Panc1 (cell line): ENCODE measurements around the gene NME8. TPM values are rescaled to one million over a fixed set of nuclear protein-coding genes. Genes with fewer than 3 reads are reported as not detected.

ENCODE experiments used
- ATAC-seq: fragments of 200-7000 bp; cut with Tn5 transposase; 2 replicates; pipeline ENCODE4 v1.9.1; 2020; ENCODE audit warnings: mild to moderate bottlenecking, moderate library complexity
- BruUV-seq: library from RNA; stranded (reverse); fragments of 400-500 nt; replicated peaks from 2 replicates; lab custom pipeline; 2021; lab: Mats Ljungman, UMichigan
- CTCF ChIA-PET: fragments of 300-600 bp; sonication (Branson Sonifier 250); formaldehyde crosslinking; loops from one replicate; lab custom pipeline; 2022; ENCODE audit warnings: antibody characterized with exemption; lab: Charles Lee
- POLR2A ChIA-PET: fragments of 300-600 bp; sonication (Branson Sonifier 250); formaldehyde crosslinking; loops from one replicate; lab custom pipeline; 2022; ENCODE audit warnings: antibody characterized with exemption; lab: Charles Lee
- DNase-seq: peaks from one replicate; pipeline ENCODE4 v3.0.0-alpha.2; 2010; ENCODE audit warnings: low read depth, low spot score
- H3K27ac ChIP-seq: 2 replicates; pipeline ENCODE4 v1.5.1; 2011; ENCODE audit warnings: mild to moderate bottlenecking, low read length, inconsistent platforms
- H3K27me3 ChIP-seq: fragments of 200-500 bp; sonication (Bioruptor generic); 2 replicates; pipeline ENCODE4 v1.6.0; 2014; ENCODE audit warnings: low read length, inconsistent platforms; ENCODE audit not compliant: control insufficient read depth, insufficient read depth
- H3K36me3 ChIP-seq: fragments of 200-500 bp; sonication (Bioruptor generic); 2 replicates; pipeline ENCODE4 v1.5.1; 2014; ENCODE audit warnings: inconsistent platforms, mild to moderate bottlenecking, low read length, moderate library complexity; ENCODE audit not compliant: control insufficient read depth, insufficient read depth
- H3K4me1 ChIP-seq: 2 replicates; pipeline ENCODE4 v1.5.1; 2011; ENCODE audit warnings: inconsistent platforms, mild to moderate bottlenecking, low read length, moderate library complexity; ENCODE audit not compliant: control insufficient read depth, insufficient read depth
- H3K4me3 ChIP-seq, 2 experiments: 2 replicates each; pipeline ENCODE4 v1.5.1; 2011 to 2012; ENCODE audit warnings: low read depth in 2 of 2, low read length in 2 of 2, mild to moderate bottlenecking in 2 of 2, inconsistent platforms in 1 of 2, moderate library complexity in 1 of 2
- H3K9me3 ChIP-seq: fragments of 200-500 bp; sonication (Bioruptor generic); 2 replicates; pipeline ENCODE4 v1.5.1; 2014; ENCODE audit warnings: low read depth, mild to moderate bottlenecking, inconsistent platforms, low read length, moderate library complexity; ENCODE audit not compliant: control insufficient read depth, insufficient read depth
- POLR2AphosphoS5 ChIP-seq: IDR thresholded peaks from 2 replicates; pipeline ENCODE4 v1.6.1; 2012; ENCODE audit warnings: mild to moderate bottlenecking, low read depth, low read length, moderate library complexity
- SIN3A ChIP-seq: IDR thresholded peaks from 2 replicates; pipeline ENCODE4 v1.6.1; 2012; ENCODE audit warnings: low read depth, mild to moderate bottlenecking, low read length, moderate library complexity, borderline replicate concordance; ENCODE audit not compliant: insufficient read depth
- TCF7L2 ChIP-seq: IDR thresholded peaks from 2 replicates; pipeline ENCODE4 v1.6.1; 2011; ENCODE audit warnings: mild to moderate bottlenecking, low read depth, low read length, inconsistent platforms
- in situ Hi-C: cut with HindIII; loops from 2 replicates; pipeline ENCODE4 v1.10.0; 2016; ENCODE audit warnings: low sequenced_read_pairs, low pct_unique_long_range_greater_than_20kb
- intact Hi-C: fragments of 100-400 bp; cut with micrococcal nuclease; formaldehyde crosslinking; loops from one replicate; pipeline ENCODE4 v1.10.0; 2022; ENCODE audit not compliant: unreplicated experiment
- total RNA-seq: library from RNA; stranded (reverse); gene quantifications from one replicate; pipeline ENCODE4 v1.2.1, GENCODE V29; 2021; ENCODE audit not compliant: unreplicated experiment
- TF ChIP-seq, protein P1 (sequence below): fragments of 450-650 bp; IDR thresholded peaks from 2 replicates; pipeline ENCODE4 v1.5.1; 2017; ENCODE audit warnings: mild to moderate bottlenecking
- TF ChIP-seq, protein P2 (sequence below), 2 experiments: IDR thresholded peaks; 2 replicates each; pipeline ENCODE4 v1.6.1; 2011 to 2012; ENCODE audit warnings: low read depth in 2 of 2, control low read depth in 1 of 2, low read length in 1 of 2, mild to moderate bottlenecking in 1 of 2, moderate library complexity in 1 of 2; ENCODE audit not compliant: insufficient read depth in 1 of 2

Gene NME8
- total RNA-seq, 1 experiment from 2014 or later: not detected

DNA sequence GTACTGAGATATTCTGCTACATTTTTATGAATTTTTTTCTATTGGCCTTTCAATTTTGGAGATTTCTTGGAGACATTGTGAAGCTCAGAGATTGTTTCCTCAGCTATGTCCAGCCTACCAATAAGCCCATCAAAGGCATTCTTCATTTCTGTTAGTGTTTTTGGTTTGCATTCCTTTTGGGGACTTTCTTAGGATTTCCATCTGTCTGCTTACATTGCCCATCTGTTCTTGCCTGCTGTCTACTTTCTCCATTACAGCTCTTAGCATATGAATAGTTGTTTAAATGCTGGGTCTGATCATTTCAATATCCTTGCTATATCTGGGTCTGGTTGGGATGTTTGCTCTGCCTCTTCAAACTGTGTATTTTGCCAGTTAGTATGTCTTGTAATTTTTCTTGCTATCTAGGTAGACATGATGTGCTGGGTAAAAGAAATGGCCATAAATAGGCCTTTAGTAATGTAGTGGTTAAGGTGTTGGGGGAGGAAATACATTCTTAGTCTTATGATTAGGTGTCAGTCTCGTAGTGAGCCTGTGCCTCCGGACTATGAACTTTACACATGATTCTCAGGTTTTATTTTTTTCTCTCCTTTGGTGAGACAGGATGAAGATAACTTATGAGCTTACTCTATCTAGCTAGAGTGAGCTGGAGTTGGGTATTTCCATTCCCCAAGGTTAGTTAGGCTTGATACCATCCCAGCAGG, 32.6 kb upstream of the NME8 start:
- intact Hi-C loops: no loop called here
- TF ChIP-seq, protein P1, sequence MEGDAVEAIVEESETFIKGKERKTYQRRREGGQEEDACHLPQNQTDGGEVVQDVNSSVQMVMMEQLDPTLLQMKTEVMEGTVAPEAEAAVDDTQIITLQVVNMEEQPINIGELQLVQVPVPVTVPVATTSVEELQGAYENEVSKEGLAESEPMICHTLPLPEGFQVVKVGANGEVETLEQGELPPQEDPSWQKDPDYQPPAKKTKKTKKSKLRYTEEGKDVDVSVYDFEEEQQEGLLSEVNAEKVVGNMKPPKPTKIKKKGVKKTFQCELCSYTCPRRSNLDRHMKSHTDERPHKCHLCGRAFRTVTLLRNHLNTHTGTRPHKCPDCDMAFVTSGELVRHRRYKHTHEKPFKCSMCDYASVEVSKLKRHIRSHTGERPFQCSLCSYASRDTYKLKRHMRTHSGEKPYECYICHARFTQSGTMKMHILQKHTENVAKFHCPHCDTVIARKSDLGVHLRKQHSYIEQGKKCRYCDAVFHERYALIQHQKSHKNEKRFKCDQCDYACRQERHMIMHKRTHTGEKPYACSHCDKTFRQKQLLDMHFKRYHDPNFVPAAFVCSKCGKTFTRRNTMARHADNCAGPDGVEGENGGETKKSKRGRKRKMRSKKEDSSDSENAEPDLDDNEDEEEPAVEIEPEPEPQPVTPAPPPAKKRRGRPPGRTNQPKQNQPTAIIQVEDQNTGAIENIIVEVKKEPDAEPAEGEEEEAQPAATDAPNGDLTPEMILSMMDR: no peak
- TF ChIP-seq TCF7L2: no peak
- TF ChIP-seq POLR2AphosphoS5: no peak
- TF ChIP-seq, protein P2, sequence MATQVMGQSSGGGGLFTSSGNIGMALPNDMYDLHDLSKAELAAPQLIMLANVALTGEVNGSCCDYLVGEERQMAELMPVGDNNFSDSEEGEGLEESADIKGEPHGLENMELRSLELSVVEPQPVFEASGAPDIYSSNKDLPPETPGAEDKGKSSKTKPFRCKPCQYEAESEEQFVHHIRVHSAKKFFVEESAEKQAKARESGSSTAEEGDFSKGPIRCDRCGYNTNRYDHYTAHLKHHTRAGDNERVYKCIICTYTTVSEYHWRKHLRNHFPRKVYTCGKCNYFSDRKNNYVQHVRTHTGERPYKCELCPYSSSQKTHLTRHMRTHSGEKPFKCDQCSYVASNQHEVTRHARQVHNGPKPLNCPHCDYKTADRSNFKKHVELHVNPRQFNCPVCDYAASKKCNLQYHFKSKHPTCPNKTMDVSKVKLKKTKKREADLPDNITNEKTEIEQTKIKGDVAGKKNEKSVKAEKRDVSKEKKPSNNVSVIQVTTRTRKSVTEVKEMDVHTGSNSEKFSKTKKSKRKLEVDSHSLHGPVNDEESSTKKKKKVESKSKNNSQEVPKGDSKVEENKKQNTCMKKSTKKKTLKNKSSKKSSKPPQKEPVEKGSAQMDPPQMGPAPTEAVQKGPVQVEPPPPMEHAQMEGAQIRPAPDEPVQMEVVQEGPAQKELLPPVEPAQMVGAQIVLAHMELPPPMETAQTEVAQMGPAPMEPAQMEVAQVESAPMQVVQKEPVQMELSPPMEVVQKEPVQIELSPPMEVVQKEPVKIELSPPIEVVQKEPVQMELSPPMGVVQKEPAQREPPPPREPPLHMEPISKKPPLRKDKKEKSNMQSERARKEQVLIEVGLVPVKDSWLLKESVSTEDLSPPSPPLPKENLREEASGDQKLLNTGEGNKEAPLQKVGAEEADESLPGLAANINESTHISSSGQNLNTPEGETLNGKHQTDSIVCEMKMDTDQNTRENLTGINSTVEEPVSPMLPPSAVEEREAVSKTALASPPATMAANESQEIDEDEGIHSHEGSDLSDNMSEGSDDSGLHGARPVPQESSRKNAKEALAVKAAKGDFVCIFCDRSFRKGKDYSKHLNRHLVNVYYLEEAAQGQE (IDR thresholded peaks at IDR 0.05; ENCODE audit: insufficient read depth in 1 of 2, low read depth in 2 of 2, low read length in 1 of 2): no peak
- TF ChIP-seq SIN3A: no peak
- H3K27ac ChIP-seq: no peak overlapping the region
- H3K4me3 ChIP-seq: no peak overlapping the region
- H3K36me3 ChIP-seq: no peaks in the 10 kb centered on the region
- CTCF ChIA-PET: interaction anchor here (0.8 kb wide), 1 partner anchor 16 kb away, joined by 3 read pairs; no protein-coding TSS in a partner anchor
- H3K27me3 ChIP-seq: no peaks in the 10 kb centered on the region
- in situ Hi-C loops: no loop called here
- POLR2A ChIA-PET: no interaction called here
- ATAC-seq: no peak
- no peaks in the 10 kb centered on the region for H3K4me1 ChIP-seq
- BruUV-seq: no TSS peak
- H3K9me3 ChIP-seq: peaks cover 5% of the 10 kb centered on the region; the same call in 1 of the 2 replicates
- DNase-seq: no peak

DNA sequence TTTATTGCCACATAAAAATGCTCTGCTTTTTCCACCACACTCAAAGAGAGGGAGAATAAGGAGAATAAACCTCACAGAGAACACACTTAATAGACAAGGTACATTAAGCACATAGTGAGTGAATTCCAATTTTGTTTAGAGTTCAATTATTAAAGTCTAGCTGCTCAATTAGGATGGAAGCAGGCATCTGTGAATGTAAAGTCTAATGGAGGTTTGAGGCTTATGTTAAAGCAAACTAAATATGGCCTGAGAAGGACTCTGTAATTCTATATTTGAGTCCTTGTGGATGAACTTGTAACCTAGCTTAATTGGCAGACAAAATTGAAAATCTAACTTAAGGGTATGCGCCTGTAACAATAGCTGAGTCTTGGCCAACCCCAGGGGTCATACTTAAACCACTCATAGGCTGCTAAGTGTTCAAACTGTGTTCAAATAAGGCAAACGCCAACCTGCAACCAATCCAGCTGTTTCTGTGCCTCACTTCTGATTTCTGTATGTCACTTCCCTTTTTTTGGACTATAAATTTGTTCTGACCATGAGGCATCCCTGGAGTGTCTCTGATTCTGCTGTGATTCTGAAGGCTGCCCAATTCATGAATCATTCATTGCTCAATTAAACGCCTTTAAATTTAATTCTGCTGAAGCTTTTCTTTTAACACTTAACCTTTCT, 31.3 kb upstream of the NME8 start:
- POLR2A ChIA-PET: no interaction called here

More for the DNA sequence above, 31.3 kb upstream of the NME8 start:
- intact Hi-C loops (no loop called here), in situ Hi-C loops (no loop called here)
- no peak overlapping the region for H3K27ac ChIP-seq
- DNase-seq (no peak), ATAC-seq (no peak)
- H3K4me3 ChIP-seq: no peak overlapping the region
- H3K4me1 ChIP-seq: no peaks in the 10 kb centered on the region
- CTCF ChIA-PET: no interaction called here
- peaks cover 7% of the 10 kb centered on the region; the same call in 1 of the 2 replicates for H3K9me3 ChIP-seq
- no peaks in the 10 kb centered on the region for H3K36me3 ChIP-seq
- no TSS peak for BruUV-seq
- TF ChIP-seq, protein P2 (IDR thresholded peaks at IDR 0.05; ENCODE audit: insufficient read depth in 1 of 2, low read depth in 2 of 2, low read length in 1 of 2): no peak
- TF ChIP-seq, protein P1: no peak
- TF ChIP-seq TCF7L2 (no peak), POLR2AphosphoS5 (no peak), SIN3A (no peak)
- H3K27me3 ChIP-seq: no peaks in the 10 kb centered on the region
